Fibroblast of lung (primary cell): ENCODE measurements around the gene FGD4. TPM values are rescaled to one million over a fixed set of nuclear protein-coding genes. Genes with fewer than 3 reads are reported as not detected.

Experiments used
- DNase-seq, 2 donors: peaks; one replicate each; pipeline versions ENCODE4 v3.0.0 to v3.0.0-alpha.2; 2010; ENCODE audit warnings: low read depth in 2 of 2
- H2AFZ ChIP-seq: 2 replicates; pipeline ENCODE4 v1.5.1; 2012; ENCODE audit warnings: low read length, control low read depth, inconsistent platforms
- H3K27ac ChIP-seq: 2 replicates; pipeline ENCODE4 v1.5.1; 2011; ENCODE audit warnings: low read length, control low read depth; ENCODE audit not compliant: insufficient read depth
- H3K27me3 ChIP-seq: 2 replicates; pipeline ENCODE4 v1.5.1; 2011; ENCODE audit warnings: mild to moderate bottlenecking, low read length; ENCODE audit not compliant: control insufficient read depth, insufficient read depth
- H3K36me3 ChIP-seq: 2 replicates; pipeline ENCODE4 v1.5.1; 2011; ENCODE audit warnings: low read length; ENCODE audit not compliant: control insufficient read depth, insufficient read depth
- H3K4me1 ChIP-seq: 2 replicates; pipeline ENCODE4 v1.5.1; 2011; ENCODE audit warnings: low read length; ENCODE audit not compliant: control insufficient read depth, insufficient read depth; ENCODE audit errors: extremely low read depth
- H3K4me2 ChIP-seq: 2 replicates; pipeline ENCODE4 v1.5.1; 2011; ENCODE audit warnings: low read length, control low read depth; ENCODE audit not compliant: insufficient read depth; ENCODE audit errors: extremely low read depth
- H3K4me3 ChIP-seq, 4 experiments: fragments of 200-600 bp in 1 of 4; sonication (generic) in 1 of 4; replicated peaks in 1 of 4; 2 replicates each; pipeline ENCODE4 v1.5.1; 2011 to 2016; ENCODE audit warnings: low read length in 4 of 4, low read depth in 3 of 4, mild to moderate bottlenecking in 3 of 4, control low read depth in 2 of 4, inconsistent platforms in 1 of 4, mixed read lengths in 1 of 4; ENCODE audit not compliant: insufficient read depth in 1 of 4; ENCODE audit errors: control extremely low read depth in 1 of 4
- H3K79me2 ChIP-seq: 2 replicates; pipeline ENCODE4 v1.5.1; 2012; ENCODE audit warnings: mild to moderate bottlenecking, low read length, inconsistent platforms; ENCODE audit not compliant: control insufficient read depth, insufficient read depth
- H3K9ac ChIP-seq: 2 replicates; pipeline ENCODE4 v1.5.1; 2011; ENCODE audit warnings: mild to moderate bottlenecking, low read length, control low read depth; ENCODE audit not compliant: insufficient read depth
- H3K9me3 ChIP-seq: 2 replicates; pipeline ENCODE4 v1.5.1; 2012; ENCODE audit warnings: low read depth, low read length; ENCODE audit not compliant: control insufficient read depth, insufficient read depth
- H4K20me1 ChIP-seq: 2 replicates; pipeline ENCODE4 v1.5.1; 2011; ENCODE audit warnings: low read length; ENCODE audit not compliant: control insufficient read depth, insufficient read depth; ENCODE audit errors: extremely low read depth
- CTCF ChIP-seq, 2 donors: IDR thresholded peaks in 1 of 2; conservative IDR thresholded peaks in 1 of 2; 1 replicate in 1 of 2; 2 replicates in 1 of 2; pipeline ENCODE4 v1.5.1; 2011 to 2012; ENCODE audit warnings: low read length in 2 of 2, control low read depth in 1 of 2, inconsistent platforms in 1 of 2, low read depth in 1 of 2, mild to moderate bottlenecking in 1 of 2
- EZH2 ChIP-seq: IDR thresholded peaks from 2 replicates; pipeline ENCODE4 v1.5.1; 2012; ENCODE audit warnings: low read length, control low read depth, mild to moderate bottlenecking; ENCODE audit errors: missing control alignments
- polyA plus RNA-seq, 2 donors: library from polyadenylated mRNA; depleted of rRNA in 1 of 2; stranded (reverse) in 1 of 2; unstranded in 1 of 2; fragments of >200 nt; gene quantifications; 2 replicates each; pipeline ENCODE4 v1.2.1, GENCODE V29; 2011 to 2012; ENCODE audit warnings: missing spikeins in 1 of 2
- total RNA-seq: library from RNA; depleted of rRNA; stranded (reverse); fragments of >200 nt; gene quantifications from 2 replicates; pipeline ENCODE4 v1.2.1, GENCODE V29; 2014

FGD4 gene
- total and polyA plus RNA-seq, 2 donors (not counting 1 experiment from before 2014, with no cell fraction given), result 7.6 to 12.2 TPM

- Histone ChIP-seq H3K4me2 (peak overlapping the region; percentile 49), H3K79me2 (peaks cover 46% of the 10 kb centered on the region), H3K4me1 (no peaks in the 10 kb centered on the region), H3K27me3 (no peaks in the 10 kb centered on the region), H2AFZ (peak overlapping the region; percentile 83), H4K20me1 (no peaks in the 10 kb centered on the region), H3K9ac (peak overlapping the region; percentile 91), H3K27ac (peak overlapping the region; percentile 93), H3K4me3 (peak overlapping the region; percentile 70 to 100 (median 92)), H3K36me3 (no peaks in the 10 kb centered on the region), H3K9me3 (no peaks in the 10 kb centered on the region)
- no peak for DNase-seq
- no peak for TF ChIP-seq EZH2
- TF ChIP-seq CTCF (conservative IDR thresholded peaks at IDR 0.05 in 1 of 2, IDR thresholded peaks at IDR 0.05 in 1 of 2; ENCODE audit: low read depth in 1 of 2, low read length in 2 of 2), result no peak
These were observed 280.5 kb downstream of the FGD4 start for GRCh38 chr12:32679920-32680237.

- Histone ChIP-seq H2AFZ (no peak overlapping the region), H3K27me3 (no peaks in the 10 kb centered on the region), H3K4me2 (peak overlapping the region; percentile 49), H3K27ac (no peak overlapping the region), H3K9ac (no peak overlapping the region), H3K4me1 (no peaks in the 10 kb centered on the region), H3K9me3 (no peaks in the 10 kb centered on the region), H3K4me3 (peak overlapping the region; percentile 6 to 100 (median 81)), H3K36me3 (no peaks in the 10 kb centered on the region), H4K20me1 (no peaks in the 10 kb centered on the region), H3K79me2 (peaks cover 50% of the 10 kb centered on the region)
- no peak for DNase-seq
- TF ChIP-seq EZH2 (no peak), CTCF (conservative IDR thresholded peaks at IDR 0.05 in 1 of 2, IDR thresholded peaks at IDR 0.05 in 1 of 2; ENCODE audit: low read depth in 1 of 2, low read length in 2 of 2) (no peak)
These were observed 281.4 kb downstream of the FGD4 start for GRCh38 chr12:32680787-32681186.

GRCh38 chr12:32681272-32681671, 281.9 kb downstream of the FGD4 start:
- DNase-seq, result no peak
- Histone ChIP-seq H3K9me3 (no peaks in the 10 kb centered on the region), H4K20me1 (no peaks in the 10 kb centered on the region), H3K27me3 (no peaks in the 10 kb centered on the region), H3K27ac (no peak overlapping the region), H3K4me1 (no peaks in the 10 kb centered on the region), H3K36me3 (no peaks in the 10 kb centered on the region), H3K79me2 (peaks cover 53% of the 10 kb centered on the region), H3K4me3 (peak overlapping the region; percentile 6 to 100 (median 81)), H3K4me2 (peak overlapping the region; percentile 49), H2AFZ (no peak overlapping the region), H3K9ac (no peak overlapping the region)
- TF ChIP-seq CTCF (conservative IDR thresholded peaks at IDR 0.05 in 1 of 2, IDR thresholded peaks at IDR 0.05 in 1 of 2; ENCODE audit: low read depth in 1 of 2, low read length in 2 of 2) (no peak), EZH2 (no peak)
